IPS DF 19.7 (cell line): ENCODE results near the gene SUMO3.

Experiments used
- DNase-seq: peaks from one replicate; pipeline ENCODE4 v3.0.0-alpha.2; 2013; ENCODE audit warnings: low read depth, low spot score

The SUMO3 gene

GRCh38 chr21:44817914-44818639, at the start of gene SUMO3:
SUMO3 (minus strand) TSS chr21:44818062; CDS start chr21:44817968, 94 bp downstream.
- no peak for DNase-seq

- no peak for DNase-seq
Observed at GRCh38 chr21:44867464-44867863, 49.6 kb upstream of the SUMO3 start.

GRCh38 chr21:44866780-44867179, 48.9 kb upstream of the SUMO3 start:
- DNase-seq = no peak

GRCh38 chr21:44865561-44866280, 47.9 kb upstream of the SUMO3 start:
- no peak for DNase-seq

- DNase-seq = no peak
Observed at GRCh38 chr21:44862869-44863685, 45.2 kb upstream of the SUMO3 start.

- DNase-seq = no peak
Observed at GRCh38 chr21:44858791-44859190, 40.9 kb upstream of the SUMO3 start.

DNA sequence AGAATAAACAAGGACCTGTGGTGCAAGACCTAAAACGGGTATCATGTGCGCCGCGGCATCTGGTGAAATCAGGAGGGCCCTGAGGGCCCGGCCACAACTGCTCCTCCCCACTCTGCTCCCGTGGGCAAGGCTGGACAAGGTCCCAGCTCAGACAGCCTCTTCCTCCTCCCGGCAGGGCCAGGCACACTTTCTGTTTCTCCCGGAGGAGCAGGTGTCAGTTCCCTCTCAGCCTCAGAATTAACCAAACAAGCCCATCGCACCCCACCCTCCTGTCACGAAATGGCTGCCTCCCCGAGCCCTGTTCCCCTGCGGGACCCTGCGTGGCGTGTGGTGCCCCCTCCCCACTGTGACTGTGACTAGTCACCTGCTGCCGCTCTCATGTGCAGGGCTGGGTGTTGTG, 40.4 kb upstream of the SUMO3 start:
- DNase-seq = no peak

- no peak for DNase-seq
Observed at GRCh38 chr21:44857127-44857892, 39.4 kb upstream of the SUMO3 start.

DNA sequence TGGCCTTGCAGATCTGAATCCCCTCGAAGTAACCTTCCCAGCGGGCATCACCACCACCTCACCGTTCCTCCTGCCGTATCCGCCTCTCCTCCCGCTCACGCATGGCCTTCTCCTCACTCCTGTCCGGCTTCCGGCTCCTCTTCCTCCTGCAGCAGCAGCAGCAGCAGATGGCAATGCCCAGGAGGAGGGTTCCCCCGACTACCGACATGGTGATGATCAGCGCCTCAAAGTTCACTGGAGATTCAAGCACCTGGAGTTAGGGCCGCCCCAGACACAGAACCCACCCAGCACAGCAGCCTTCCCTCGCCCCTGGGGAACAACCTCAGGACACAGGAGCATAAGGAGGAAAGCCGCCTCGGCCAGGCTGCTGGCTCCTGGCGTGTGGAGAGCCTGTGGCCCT, 38.3 kb upstream of the SUMO3 start:
- no peak for DNase-seq

DNA sequence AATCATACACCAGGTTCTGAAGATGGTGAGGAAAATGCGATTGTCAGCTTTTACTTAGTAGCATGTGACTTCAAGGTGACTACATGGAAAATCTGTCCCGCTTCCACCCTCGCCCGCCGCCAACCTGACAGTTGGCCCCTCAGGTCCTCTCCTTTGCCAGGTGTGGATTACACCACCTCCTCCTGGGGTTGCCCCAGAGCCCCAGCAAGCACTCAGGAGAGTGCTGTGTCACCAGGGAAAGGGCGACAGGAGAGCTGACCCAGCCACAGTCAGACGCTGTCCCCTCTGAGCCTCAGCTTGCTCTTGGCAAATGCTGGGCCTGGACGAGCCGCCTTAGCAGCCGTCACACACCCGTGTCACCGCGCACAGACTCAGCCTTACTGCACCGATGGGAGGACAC, 37.7 kb upstream of the SUMO3 start:
- no peak for DNase-seq

DNA sequence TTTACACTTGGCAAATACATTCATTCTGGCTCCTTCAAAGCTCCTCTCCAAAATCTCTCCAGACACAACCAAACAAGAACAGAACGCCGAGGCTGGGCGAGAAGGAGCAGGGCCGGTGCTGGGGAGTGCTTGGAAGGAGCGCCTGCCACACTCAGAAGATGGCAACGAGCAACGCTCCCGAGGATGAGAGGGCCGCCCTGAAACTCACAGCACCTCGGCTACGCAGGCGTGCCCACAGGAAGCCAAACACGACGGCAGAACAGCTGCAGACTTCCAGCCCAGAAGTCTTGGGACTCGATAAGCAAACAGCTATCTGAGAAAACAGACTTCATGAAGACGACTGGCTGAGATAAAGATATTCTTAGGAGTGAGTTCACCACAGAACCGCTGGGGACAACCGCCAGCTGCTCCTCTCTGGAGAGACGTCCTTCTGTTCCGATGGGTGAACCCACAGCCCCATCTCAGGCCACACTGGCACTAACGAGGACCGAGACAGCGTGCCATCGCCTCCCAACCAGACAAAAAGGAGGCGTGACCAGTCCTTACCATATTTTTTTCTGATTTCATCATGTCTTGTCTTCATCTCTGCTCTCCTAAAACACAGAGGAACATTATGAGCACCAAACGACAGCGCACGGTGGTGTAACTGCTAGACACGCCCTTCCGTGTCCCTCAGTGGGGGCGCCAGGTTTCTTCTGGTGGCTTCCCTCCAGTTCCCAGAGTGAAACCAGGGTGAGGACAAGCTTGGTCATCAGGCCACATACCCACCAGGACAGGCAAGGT, 37.0 kb upstream of the SUMO3 start:
- DNase-seq = no peak

DNA sequence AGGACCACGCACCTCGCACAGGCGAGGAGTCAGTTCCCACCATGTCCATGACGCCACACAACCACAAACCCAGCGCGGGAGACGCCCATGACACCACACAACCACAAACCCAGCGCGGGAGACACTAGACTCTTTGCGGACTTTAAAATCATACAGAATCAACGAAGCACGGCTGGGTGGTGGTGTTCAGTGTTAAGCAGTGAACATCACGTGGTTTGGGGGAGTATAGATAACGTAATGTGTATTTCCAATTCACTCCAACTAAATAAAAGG, 36.5 kb upstream of the SUMO3 start:
- no peak for DNase-seq

DNA sequence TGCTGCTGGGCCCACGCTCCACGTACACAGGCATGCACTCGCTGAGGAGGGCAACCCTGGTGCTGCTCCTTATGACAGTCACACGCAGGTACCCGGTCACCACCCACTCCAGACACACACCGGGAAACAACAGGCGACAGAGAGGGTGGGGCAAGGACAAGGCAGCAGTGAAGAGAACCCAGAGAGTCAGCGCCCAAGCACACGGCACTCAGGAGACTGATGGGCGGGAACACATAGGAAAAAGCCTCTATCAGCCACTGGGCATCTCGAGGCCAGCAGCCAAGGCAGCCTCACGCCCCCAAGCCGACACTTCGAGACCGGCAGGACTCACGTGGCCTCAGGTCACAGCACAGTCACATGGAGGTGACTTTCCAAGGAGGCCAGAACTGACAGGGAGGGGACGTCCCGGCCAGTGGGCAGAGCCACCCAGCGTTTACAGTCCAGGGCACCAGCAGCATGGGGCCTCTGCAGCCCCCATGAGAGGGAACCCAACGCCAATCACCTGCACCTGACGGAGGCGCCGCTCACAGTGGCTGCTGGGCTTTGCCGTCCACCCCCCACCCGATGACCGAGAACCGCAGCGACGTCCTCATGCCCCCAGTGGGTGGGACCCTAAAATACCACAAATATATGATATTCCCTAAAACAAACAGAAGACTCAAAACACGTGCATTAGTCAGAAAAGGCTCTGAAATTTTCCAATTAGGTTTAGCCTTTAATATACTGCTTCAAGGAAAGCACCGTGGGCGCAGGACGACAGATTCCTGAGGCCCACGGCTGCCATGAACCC, 35.9 kb upstream of the SUMO3 start:
- no peak for DNase-seq

DNA sequence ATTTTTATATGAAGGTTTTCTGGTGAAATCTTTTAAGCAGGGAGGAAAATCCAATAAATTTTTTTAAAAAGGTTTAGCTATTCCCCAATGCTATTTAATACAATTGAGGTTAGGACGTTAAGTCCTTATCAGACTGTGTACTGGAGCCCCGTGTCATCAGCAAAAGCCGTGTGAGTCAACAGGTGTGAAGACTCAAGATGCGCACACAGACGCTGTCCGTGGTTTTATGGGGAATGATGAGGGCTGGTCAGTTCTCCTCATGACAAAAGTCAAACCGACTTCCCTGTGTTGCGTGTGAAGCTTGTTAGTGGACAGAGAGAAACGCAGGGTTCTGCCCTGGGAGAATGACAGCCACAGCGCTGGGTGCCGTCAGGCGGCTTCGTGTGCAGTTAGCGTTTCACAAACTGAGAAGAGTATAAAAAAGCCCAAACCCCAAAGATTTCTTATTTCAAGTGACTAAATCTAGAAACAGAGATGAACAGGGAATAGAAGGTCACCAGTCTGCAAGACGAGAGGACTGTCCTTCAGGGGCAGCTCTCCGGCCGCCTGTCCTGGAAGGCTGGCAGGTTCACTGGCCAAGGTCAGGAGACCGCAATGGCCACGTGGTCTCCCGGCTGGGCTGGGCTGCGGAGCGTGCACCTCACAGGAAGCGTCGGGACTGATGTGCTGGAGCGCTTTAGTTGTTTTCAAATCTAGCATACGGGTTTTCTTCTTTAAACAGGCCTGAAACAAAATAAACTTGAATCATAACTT, 33.2 kb upstream of the SUMO3 start:
- DNase-seq = no peak

DNA sequence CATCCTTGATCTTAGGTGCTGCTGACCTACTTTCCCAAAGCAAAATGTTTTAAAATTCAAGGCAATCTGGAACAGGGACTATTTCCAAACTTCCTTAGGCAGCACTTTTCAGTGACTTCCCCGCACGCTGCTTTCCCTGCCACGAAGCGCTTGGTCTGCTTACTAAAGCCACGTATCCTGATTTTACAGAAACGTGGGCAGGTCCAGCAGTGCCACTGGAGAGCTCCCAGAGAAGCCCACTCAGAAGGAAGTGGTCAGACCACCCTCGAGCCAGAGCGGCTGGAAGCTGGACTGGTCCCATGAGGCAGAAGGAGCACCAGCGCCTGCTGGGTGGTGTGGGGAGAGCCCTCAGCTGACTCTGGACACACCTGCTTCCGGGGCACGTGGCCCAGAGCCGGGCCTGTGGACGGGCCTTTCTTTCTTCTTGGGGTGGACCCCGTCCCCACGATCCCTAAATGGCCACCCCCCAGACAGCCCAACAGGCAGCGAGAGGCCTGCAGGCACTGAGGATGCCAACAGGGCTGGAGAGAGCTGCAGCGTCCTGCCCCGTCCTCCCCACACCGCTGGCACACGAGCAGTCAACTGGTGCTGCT, 32.4 kb upstream of the SUMO3 start:
- DNase-seq = no peak

GRCh38 chr21:44849616-44850130, 31.8 kb upstream of the SUMO3 start:
- DNase-seq = no peak

- no peak for DNase-seq
Observed at GRCh38 chr21:44848821-44849521, 31.1 kb upstream of the SUMO3 start.
